Ectodermal cell (in vitro differentiated cells): ENCODE measurements around the gene EXOG.

Experiments used
- H3K27ac ChIP-seq: 2 replicates; pipeline ENCODE4 v1.7.0; 2013; ENCODE audit warnings: mild to moderate bottlenecking, low read depth, low read length; ENCODE audit not compliant: insufficient read depth, poor library complexity, severe bottlenecking
- H3K27me3 ChIP-seq: 2 replicates; pipeline ENCODE4 v1.7.0; 2013; ENCODE audit warnings: mild to moderate bottlenecking, low read length; ENCODE audit not compliant: insufficient read depth, control insufficient read depth, poor library complexity, severe bottlenecking
- H3K36me3 ChIP-seq: one replicate; pipeline ENCODE4 v1.7.0; 2013; ENCODE audit warnings: low read length; ENCODE audit not compliant: control insufficient read depth, insufficient read depth
- H3K4me1 ChIP-seq: one replicate; pipeline ENCODE4 v1.7.0; 2013; ENCODE audit warnings: low read length; ENCODE audit not compliant: control insufficient read depth, insufficient read depth
- H3K4me3 ChIP-seq: 2 replicates; pipeline ENCODE4 v1.7.0; 2013; ENCODE audit warnings: low read depth, low read length, control low read depth; ENCODE audit not compliant: insufficient read depth
- H3K9me3 ChIP-seq: 2 replicates; pipeline ENCODE4 v1.7.0; 2013; ENCODE audit warnings: mild to moderate bottlenecking, low read length, moderate library complexity; ENCODE audit not compliant: control insufficient read depth
- WGBS, 2 experiments: methylation state at CpG; one replicate each; pipeline ENCODE4 v1.1.7; 2013; ENCODE audit warnings: missing lambda C conversion rate in 2 of 2; 5-methylcytosine and 5-hydroxymethylcytosine counted together

The EXOG gene

GRCh38 chr3:38509732-38510131, 13.6 kb downstream of the EXOG start:
- WGBS, 2 experiments, result 89 to 100% methylated on average over 1 of the region's 2 CpGs
- Histone ChIP-seq H3K4me3 (no peak overlapping the region), H3K27ac (no peak overlapping the region), H3K4me1 (no peaks in the 10 kb centered on the region), H3K36me3 (peaks cover 5% of the 10 kb centered on the region), H3K27me3 (no peaks in the 10 kb centered on the region), H3K9me3 (no peaks in the 10 kb centered on the region)

- H3K27me3 ChIP-seq, result no peaks in the 10 kb centered on the region
- H3K36me3 ChIP-seq, result peaks cover 5% of the 10 kb centered on the region
- H3K9me3 ChIP-seq, result no peaks in the 10 kb centered on the region
- no peaks in the 10 kb centered on the region for H3K4me1 ChIP-seq
- H3K27ac ChIP-seq, result no peak overlapping the region
- no peak overlapping the region for H3K4me3 ChIP-seq
These were observed 14.5 kb downstream of the EXOG start for GRCh38 chr3:38510631-38511030.

- WGBS, 2 experiments, result 96 to 97% methylated on average over 3 of the region's 3 CpGs
- H3K4me3 ChIP-seq, result no peak overlapping the region
- no peak overlapping the region for H3K27ac ChIP-seq
- peaks cover 5% of the 10 kb centered on the region for H3K36me3 ChIP-seq
- H3K4me1 ChIP-seq, result no peaks in the 10 kb centered on the region
- no peaks in the 10 kb centered on the region for H3K27me3 ChIP-seq
- no peaks in the 10 kb centered on the region for H3K9me3 ChIP-seq
These were observed 15.4 kb downstream of the EXOG start for GRCh38 chr3:38511546-38511945.

GRCh38 chr3:38515367-38515766, 19.2 kb downstream of the EXOG start:
- H3K4me3 ChIP-seq, result no peak overlapping the region
- WGBS, 2 experiments, result 97 to 98% methylated on average over 7 of the region's 7 CpGs
- H3K27me3 ChIP-seq, result no peaks in the 10 kb centered on the region
- peaks cover 7% of the 10 kb centered on the region for H3K36me3 ChIP-seq
- no peaks in the 10 kb centered on the region for H3K9me3 ChIP-seq
- H3K4me1 ChIP-seq, result no peaks in the 10 kb centered on the region
- H3K27ac ChIP-seq, result no peak overlapping the region

GRCh38 chr3:38516669-38517068, 20.5 kb downstream of the EXOG start:
- H3K4me1 ChIP-seq, result no peaks in the 10 kb centered on the region
- H3K27ac ChIP-seq, result no peak overlapping the region
- no peaks in the 10 kb centered on the region for H3K27me3 ChIP-seq
- H3K4me3 ChIP-seq, result no peak overlapping the region
- 50 to 52% methylated on average over 1 of the region's 1 CpG for WGBS, 2 experiments
- H3K9me3 ChIP-seq, result no peaks in the 10 kb centered on the region
- H3K36me3 ChIP-seq, result peaks cover 7% of the 10 kb centered on the region

- H3K27ac ChIP-seq, result no peak overlapping the region
- no peaks in the 10 kb centered on the region for H3K9me3 ChIP-seq
- H3K4me1 ChIP-seq, result no peaks in the 10 kb centered on the region
- H3K36me3 ChIP-seq, result peaks cover 6% of the 10 kb centered on the region
- WGBS, 2 experiments, result 80 to 94% methylated on average over 1 of the region's 1 CpG
- H3K27me3 ChIP-seq, result no peaks in the 10 kb centered on the region
- H3K4me3 ChIP-seq, result no peak overlapping the region
These were observed 22.9 kb downstream of the EXOG start for GRCh38 chr3:38519000-38519399.

- H3K27me3 ChIP-seq, result no peaks in the 10 kb centered on the region
- H3K27ac ChIP-seq, result no peak overlapping the region
- H3K4me1 ChIP-seq, result no peaks in the 10 kb centered on the region
- WGBS, 2 experiments, result 43 to 50% methylated on average over 5 of the region's 5 CpGs
- H3K9me3 ChIP-seq, result no peaks in the 10 kb centered on the region
- no peak overlapping the region for H3K4me3 ChIP-seq
- H3K36me3 ChIP-seq, result peaks cover 8% of the 10 kb centered on the region
These were observed 23.5 kb downstream of the EXOG start for GRCh38 chr3:38519651-38520050.

- Histone ChIP-seq H3K36me3 (peaks cover 8% of the 10 kb centered on the region), H3K4me3 (no peak overlapping the region), H3K4me1 (no peaks in the 10 kb centered on the region), H3K27me3 (no peaks in the 10 kb centered on the region), H3K9me3 (no peaks in the 10 kb centered on the region), H3K27ac (no peak overlapping the region)
- WGBS, 2 experiments, result 9 to 13% methylated on average over 5 of the region's 5 CpGs
These were observed 25.3 kb downstream of the EXOG start for GRCh38 chr3:38521391-38521987.

GRCh38 chr3:38522002-38522401, 25.9 kb downstream of the EXOG start:
- WGBS, 2 experiments, result 94 to 98% methylated on average over 6 of the region's 6 CpGs
- Histone ChIP-seq H3K4me1 (no peaks in the 10 kb centered on the region), H3K27ac (no peak overlapping the region), H3K9me3 (no peaks in the 10 kb centered on the region), H3K27me3 (no peaks in the 10 kb centered on the region), H3K4me3 (no peak overlapping the region), H3K36me3 (peaks cover 6% of the 10 kb centered on the region)

- Histone ChIP-seq H3K27ac (no peak overlapping the region), H3K9me3 (no peaks in the 10 kb centered on the region), H3K4me1 (no peaks in the 10 kb centered on the region), H3K36me3 (peaks cover 6% of the 10 kb centered on the region), H3K4me3 (no peak overlapping the region), H3K27me3 (no peaks in the 10 kb centered on the region)
- 94 to 97% methylated on average over 5 of the region's 5 CpGs for WGBS, 2 experiments
These were observed 28.1 kb downstream of the EXOG start for GRCh38 chr3:38524141-38524739.
